H9 (cell line): Measurements from ENCODE around the gene CTLA4. TPM values are rescaled to one million over a fixed set of nuclear protein-coding genes. Genes with fewer than 3 reads are reported as not detected.

Source experiments
- DNase-seq: peaks from one replicate; pipeline ENCODE4 v3.0.0-alpha.2; 2017
- H2AFZ ChIP-seq: one replicate; pipeline ENCODE4 v1.6.1; 2013; ENCODE audit warnings: mild to moderate bottlenecking, low read length, control low read depth, moderate library complexity
- H2AK5ac ChIP-seq: 2 replicates; pipeline ENCODE4 v1.6.1; 2013; ENCODE audit warnings: low read length, control low read depth, mixed read lengths; ENCODE audit not compliant: insufficient read length
- H2BK120ac ChIP-seq: one replicate; pipeline ENCODE4 v1.6.1; 2013; ENCODE audit warnings: low read depth, mild to moderate bottlenecking, low read length, control low read depth, inconsistent platforms; ENCODE audit not compliant: poor library complexity, severe bottlenecking
- H2BK12ac ChIP-seq: 2 replicates; pipeline ENCODE4 v1.6.1; 2013; ENCODE audit warnings: low read length, control low read depth, mixed read lengths, low read depth; ENCODE audit not compliant: insufficient read length
- H2BK15ac ChIP-seq: 2 replicates; pipeline ENCODE4 v1.6.1; 2013; ENCODE audit warnings: low read depth, low read length, control low read depth
- H2BK20ac ChIP-seq: one replicate; pipeline ENCODE4 v1.6.1; 2013; ENCODE audit warnings: low read depth, mild to moderate bottlenecking, low read length, control low read depth, inconsistent platforms; ENCODE audit not compliant: poor library complexity, severe bottlenecking
- H2BK5ac ChIP-seq: 2 replicates; pipeline ENCODE4 v1.6.1; 2013; ENCODE audit warnings: low read length, control low read depth, mixed read lengths; ENCODE audit not compliant: insufficient read length
- H3K14ac ChIP-seq: 2 replicates; pipeline ENCODE4 v1.6.1; 2013; ENCODE audit warnings: low read length, control low read depth; ENCODE audit not compliant: insufficient read depth
- H3K18ac ChIP-seq: 2 replicates; pipeline ENCODE4 v1.6.1; 2013; ENCODE audit warnings: low read depth, mild to moderate bottlenecking, mixed read lengths, low read length, control low read depth; ENCODE audit not compliant: insufficient read length
- H3K23ac ChIP-seq: 2 replicates; pipeline ENCODE4 v1.6.1; 2013; ENCODE audit warnings: low read length, control low read depth, mixed read lengths, low read depth; ENCODE audit not compliant: insufficient read length
- H3K23me2 ChIP-seq: 2 replicates; pipeline ENCODE4 v1.6.1; 2013; ENCODE audit warnings: low read depth, mild to moderate bottlenecking, mixed read lengths, low read length, control low read depth; ENCODE audit not compliant: insufficient read length, poor library complexity, severe bottlenecking
- H3K27ac ChIP-seq: 2 replicates; pipeline ENCODE4 v1.5.1; 2013; ENCODE audit warnings: low read length, control low read depth, mixed read lengths, low read depth; ENCODE audit not compliant: insufficient read length
- H3K27me3 ChIP-seq: 2 replicates; pipeline ENCODE4 v1.6.1; 2013; ENCODE audit warnings: low read length, control low read depth, inconsistent platforms; ENCODE audit not compliant: insufficient read depth
- H3K4ac ChIP-seq: 2 replicates; pipeline ENCODE4 v1.6.1; 2013; ENCODE audit warnings: low read depth, mild to moderate bottlenecking, control low read depth, inconsistent platforms, low read length, moderate library complexity
- H3K4me1 ChIP-seq: 2 replicates; pipeline ENCODE4 v1.6.1; 2013; ENCODE audit warnings: low read length, control low read depth, inconsistent platforms; ENCODE audit not compliant: insufficient read depth
- H3K4me2 ChIP-seq: 2 replicates; pipeline ENCODE4 v1.6.1; 2013; ENCODE audit warnings: low read length, control low read depth, mixed read lengths; ENCODE audit not compliant: insufficient read length, insufficient read depth
- H3K56ac ChIP-seq: 2 replicates; pipeline ENCODE4 v1.6.1; 2013; ENCODE audit warnings: low read depth, mild to moderate bottlenecking, mixed read lengths, low read length, control low read depth; ENCODE audit not compliant: insufficient read length
- H3K79me1 ChIP-seq: 2 replicates; pipeline ENCODE4 v1.6.1; 2013; ENCODE audit warnings: low read depth, mild to moderate bottlenecking, moderate library complexity, low read length, control low read depth, inconsistent platforms; ENCODE audit not compliant: insufficient read depth, poor library complexity, severe bottlenecking
- H3K79me2 ChIP-seq: 2 replicates; pipeline ENCODE4 v1.6.1; 2013; ENCODE audit warnings: low read length, control low read depth, inconsistent platforms; ENCODE audit not compliant: insufficient read depth
- H3K9ac ChIP-seq: 2 replicates; pipeline ENCODE4 v1.6.1; 2013; ENCODE audit warnings: low read length, control low read depth, mixed read lengths; ENCODE audit not compliant: insufficient read length; ENCODE audit errors: extremely low read depth
- H3K9me3 ChIP-seq: one replicate; pipeline ENCODE4 v1.6.1; 2013; ENCODE audit warnings: low read depth, low read length, inconsistent platforms; ENCODE audit not compliant: control insufficient read depth
- H3T11ph ChIP-seq: one replicate; pipeline ENCODE4 v1.6.1; 2013; ENCODE audit warnings: mild to moderate bottlenecking, low read length, control low read depth, inconsistent platforms
- H4K20me1 ChIP-seq: one replicate; pipeline ENCODE4 v1.6.1; 2013; ENCODE audit not compliant: control insufficient read depth, insufficient read length, insufficient read depth
- H4K5ac ChIP-seq: 2 replicates; pipeline ENCODE4 v1.6.1; 2013; ENCODE audit warnings: low read depth, mild to moderate bottlenecking, mixed read lengths, low read length, control low read depth; ENCODE audit not compliant: insufficient read length
- H4K8ac ChIP-seq: replicated peaks from 2 replicates; pipeline ENCODE4 v1.6.1; 2013; ENCODE audit warnings: low read length, control low read depth, mixed read lengths, low read depth; ENCODE audit not compliant: insufficient read length
- H4K91ac ChIP-seq: 2 replicates; pipeline ENCODE4 v1.6.1; 2013; ENCODE audit warnings: low read depth, mild to moderate bottlenecking, moderate library complexity, mixed read lengths, low read length, control low read depth; ENCODE audit not compliant: insufficient read length
- H3K27ac Mint-ChIP-seq, 3 experiments: 2 replicates in 2 of 3; 3 replicates in 1 of 3; pipeline ENCODE4 v1.8.0; 2020 to 2021; ENCODE audit warnings: mixed read lengths in 3 of 3, mild to moderate bottlenecking in 1 of 3, moderate library complexity in 1 of 3
- H3K27me3 Mint-ChIP-seq: 2 replicates; pipeline ENCODE4 v1.8.0; 2021; ENCODE audit warnings: low read depth, mild to moderate bottlenecking, moderate library complexity, mixed read lengths
- H3K36me3 Mint-ChIP-seq, 3 experiments: 2 replicates in 2 of 3; 3 replicates in 1 of 3; pipeline ENCODE4 v1.8.0; 2020 to 2021; ENCODE audit warnings: low read depth in 3 of 3, mixed read lengths in 3 of 3; ENCODE audit not compliant: insufficient read depth in 1 of 3
- H3K4me1 Mint-ChIP-seq, 2 experiments: 2 replicates each; pipeline ENCODE4 v1.8.0; 2020; ENCODE audit warnings: mixed read lengths in 2 of 2
- H3K4me3 Mint-ChIP-seq, 2 experiments: 2 replicates in 1 of 2; 3 replicates in 1 of 2; pipeline ENCODE4 v1.8.0; 2020 to 2021; ENCODE audit warnings: mild to moderate bottlenecking in 2 of 2, mixed read lengths in 2 of 2, moderate library complexity in 1 of 2
- H3K9me3 Mint-ChIP-seq, 2 experiments: 2 replicates in 1 of 2; 3 replicates in 1 of 2; pipeline ENCODE4 v1.8.0; 2020; ENCODE audit warnings: mild to moderate bottlenecking in 2 of 2, mixed read lengths in 2 of 2, moderate library complexity in 1 of 2
- WGBS: extraction: QIAGEN DNeasy Blood & Tissue Kit; methylation state at CpG from one replicate; pipeline ENCODE4 v1.1.7; 2013; ENCODE audit warnings: missing lambda C conversion rate, low lambda C conversion rate, mixed read lengths; ENCODE audit not compliant: insufficient read length; ENCODE audit errors: extremely low coverage; 5-methylcytosine and 5-hydroxymethylcytosine counted together
- total RNA-seq: library from RNA; stranded (reverse); gene quantifications from 2 replicates; pipeline ENCODE4 v1.2.1, GENCODE V29; 2021
- TF ChIP-seq, protein P1 (sequence below): fragments of 200-600 bp; sonication (generic); conservative IDR thresholded peaks from 3 replicates; pipeline ENCODE4 v1.8.0; 2021; ENCODE audit warnings: antibody characterized with exemption, mild to moderate bottlenecking

Gene CTLA4
- total RNA-seq, 1 experiment from 2014 or later = not detected

DNA sequence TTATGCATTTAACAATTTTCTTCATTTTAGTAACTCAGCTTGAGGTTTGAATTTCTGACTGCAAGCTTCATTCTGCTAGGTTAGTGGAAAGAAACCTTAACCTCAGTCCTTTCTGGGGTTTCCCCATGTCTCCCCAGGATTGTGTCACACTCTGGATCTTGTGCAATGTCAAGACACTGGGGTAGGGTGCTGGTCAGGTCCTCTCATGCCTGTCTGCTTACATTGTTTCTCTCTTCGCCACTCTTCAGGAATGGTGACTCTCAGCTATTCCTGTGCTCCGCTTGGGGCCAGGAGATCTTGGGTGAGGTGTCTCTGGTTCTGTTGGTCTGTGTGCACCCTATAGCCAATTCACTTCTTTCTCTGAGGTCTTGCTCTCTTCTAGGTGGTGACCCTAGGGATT lies 23.9 kb downstream of the CTLA4 start:
- Histone ChIP-seq H3T11ph (no peak overlapping the region), H4K8ac (no peak overlapping the region), H2BK120ac (no peak overlapping the region), H3K27ac (no peak overlapping the region), H2BK20ac (no peak overlapping the region), H3K23ac (no peak overlapping the region), H3K4ac (no peak overlapping the region), H3K23me2 (no peaks in the 10 kb centered on the region), H2BK5ac (no peak overlapping the region), H4K91ac (no peak overlapping the region), H3K79me1 (no peaks in the 10 kb centered on the region), H2AFZ (no peak overlapping the region), H3K9ac (no peak overlapping the region), H2BK15ac (no peak overlapping the region), H4K5ac (no peak overlapping the region), H3K18ac (no peak overlapping the region), H4K20me1 (no peaks in the 10 kb centered on the region), H3K79me2 (no peaks in the 10 kb centered on the region), H3K4me1 (no peaks in the 10 kb centered on the region), H3K4me2 (no peak overlapping the region), H3K9me3 (no peaks in the 10 kb centered on the region), H3K14ac (no peak overlapping the region), H3K27me3 (no peaks in the 10 kb centered on the region), H2AK5ac (no peak overlapping the region), H3K56ac (no peak overlapping the region), H2BK12ac (no peak overlapping the region)
- Mint-ChIP-seq H3K4me3 (no peak overlapping the region), H3K36me3 (no peaks in the 10 kb centered on the region), H3K4me1 (peaks cover 3 to 5% of the 10 kb centered on the region in 2 experiments), H3K27me3 (no peaks in the 10 kb centered on the region), H3K9me3 (peaks cover 0 to 2% of the 10 kb centered on the region in 2 experiments; a peak in 1 of 5 replicates), H3K27ac (no peak overlapping the region)
- DNase-seq = no peak
- WGBS = no CpG with 5 or more reads among the region's 2 CpGs
- TF ChIP-seq, protein P1, sequence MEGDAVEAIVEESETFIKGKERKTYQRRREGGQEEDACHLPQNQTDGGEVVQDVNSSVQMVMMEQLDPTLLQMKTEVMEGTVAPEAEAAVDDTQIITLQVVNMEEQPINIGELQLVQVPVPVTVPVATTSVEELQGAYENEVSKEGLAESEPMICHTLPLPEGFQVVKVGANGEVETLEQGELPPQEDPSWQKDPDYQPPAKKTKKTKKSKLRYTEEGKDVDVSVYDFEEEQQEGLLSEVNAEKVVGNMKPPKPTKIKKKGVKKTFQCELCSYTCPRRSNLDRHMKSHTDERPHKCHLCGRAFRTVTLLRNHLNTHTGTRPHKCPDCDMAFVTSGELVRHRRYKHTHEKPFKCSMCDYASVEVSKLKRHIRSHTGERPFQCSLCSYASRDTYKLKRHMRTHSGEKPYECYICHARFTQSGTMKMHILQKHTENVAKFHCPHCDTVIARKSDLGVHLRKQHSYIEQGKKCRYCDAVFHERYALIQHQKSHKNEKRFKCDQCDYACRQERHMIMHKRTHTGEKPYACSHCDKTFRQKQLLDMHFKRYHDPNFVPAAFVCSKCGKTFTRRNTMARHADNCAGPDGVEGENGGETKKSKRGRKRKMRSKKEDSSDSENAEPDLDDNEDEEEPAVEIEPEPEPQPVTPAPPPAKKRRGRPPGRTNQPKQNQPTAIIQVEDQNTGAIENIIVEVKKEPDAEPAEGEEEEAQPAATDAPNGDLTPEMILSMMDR = no peak
